HCT116 (cell line): ENCODE measurements around the gene DCAF10.

Experiments used
- EGR1 ChIP-seq: IDR thresholded peaks from 2 replicates; pipeline ENCODE4 v1.6.1; 2012; ENCODE audit warnings: low read depth
- ELF1 ChIP-seq: IDR thresholded peaks from 2 replicates; pipeline ENCODE4 v1.6.1; 2012; ENCODE audit warnings: low read depth, borderline replicate concordance
- EZH2 ChIP-seq: fragments of 200-600 bp; sonication (generic); IDR thresholded peaks from 2 replicates; pipeline ENCODE4 v1.6.1; 2017; ENCODE audit warnings: antibody characterized with exemption, mixed run types
- FOSL1 ChIP-seq: IDR thresholded peaks from 2 replicates; pipeline ENCODE4 v1.6.1; 2012; ENCODE audit warnings: low read depth
- POLR2A ChIP-seq: IDR thresholded peaks from 2 replicates; pipeline ENCODE4 v1.7.0; 2011; ENCODE audit warnings: borderline replicate concordance; ENCODE audit not compliant: insufficient read depth, insufficient read length; ENCODE audit errors: extremely low read depth
- POLR2AphosphoS5 ChIP-seq: IDR thresholded peaks from 2 replicates; pipeline ENCODE4 v1.6.1; 2011; ENCODE audit warnings: mild to moderate bottlenecking, low read depth, low read length, moderate library complexity
- REST ChIP-seq: IDR thresholded peaks from 2 replicates; pipeline ENCODE4 v1.6.1; 2012; ENCODE audit warnings: low read depth
- SIN3A ChIP-seq: IDR thresholded peaks from 2 replicates; pipeline ENCODE4 v1.6.1; 2012; ENCODE audit warnings: low read depth
- YY1 ChIP-seq: IDR thresholded peaks from 2 replicates; pipeline ENCODE4 v1.6.1; 2011; ENCODE audit warnings: low read length, low read depth, moderate library complexity, mild to moderate bottlenecking; ENCODE audit not compliant: insufficient replicate concordance; ENCODE audit errors: extremely low read depth
- TF ChIP-seq, protein P1 (sequence below): IDR thresholded peaks from 2 replicates; pipeline ENCODE4 v1.6.1; 2012
- TF ChIP-seq, protein P2 (sequence below), 3 experiments: fragments of 200-600 bp in 1 of 3; sonication (generic) in 1 of 3; IDR thresholded peaks in 2 of 3; conservative IDR thresholded peaks in 1 of 3; 2 replicates each; pipeline ENCODE4 v1.5.1; 2012 to 2017; ENCODE audit warnings: low read depth in 2 of 3, low read length in 2 of 3, antibody characterized with exemption in 1 of 3, borderline replicate concordance in 1 of 3, control low read depth in 1 of 3, mild to moderate bottlenecking in 1 of 3, mixed read lengths in 1 of 3, mixed run types in 1 of 3, moderate library complexity in 1 of 3; ENCODE audit not compliant: insufficient read depth in 1 of 3
- TF ChIP-seq, protein P3 (sequence below): IDR thresholded peaks from 2 replicates; pipeline ENCODE4 v1.6.1; 2011; ENCODE audit warnings: mild to moderate bottlenecking, low read length, moderate library complexity; ENCODE audit not compliant: insufficient replicate concordance; ENCODE audit errors: extremely low read depth

DNA sequence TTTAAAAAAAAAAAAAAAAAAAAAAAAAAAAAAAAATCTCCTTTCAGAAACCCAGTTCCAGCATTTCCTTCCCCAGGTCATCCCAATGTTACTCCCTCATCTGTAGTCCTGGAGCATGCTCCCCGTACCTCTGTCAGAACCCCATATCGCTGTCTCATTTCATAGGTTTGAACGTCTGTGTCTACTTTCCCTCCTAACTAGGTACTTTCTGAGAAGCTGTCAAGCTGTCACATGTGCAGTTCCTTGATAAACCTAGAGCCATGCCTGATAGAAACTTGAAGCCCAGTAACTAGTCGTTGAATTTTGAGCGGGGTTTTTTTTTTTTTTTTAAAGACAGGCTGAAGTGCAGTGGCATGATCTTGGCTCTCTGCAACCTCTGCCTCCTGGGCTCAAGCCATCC, 31.3 kb upstream of the DCAF10 start:
- TF ChIP-seq POLR2AphosphoS5: no peak
- TF ChIP-seq EGR1: no peak
- no peak for TF ChIP-seq REST
- TF ChIP-seq, protein P1, sequence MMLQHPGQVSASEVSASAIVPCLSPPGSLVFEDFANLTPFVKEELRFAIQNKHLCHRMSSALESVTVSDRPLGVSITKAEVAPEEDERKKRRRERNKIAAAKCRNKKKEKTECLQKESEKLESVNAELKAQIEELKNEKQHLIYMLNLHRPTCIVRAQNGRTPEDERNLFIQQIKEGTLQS: no peak
- TF ChIP-seq, protein P2, sequence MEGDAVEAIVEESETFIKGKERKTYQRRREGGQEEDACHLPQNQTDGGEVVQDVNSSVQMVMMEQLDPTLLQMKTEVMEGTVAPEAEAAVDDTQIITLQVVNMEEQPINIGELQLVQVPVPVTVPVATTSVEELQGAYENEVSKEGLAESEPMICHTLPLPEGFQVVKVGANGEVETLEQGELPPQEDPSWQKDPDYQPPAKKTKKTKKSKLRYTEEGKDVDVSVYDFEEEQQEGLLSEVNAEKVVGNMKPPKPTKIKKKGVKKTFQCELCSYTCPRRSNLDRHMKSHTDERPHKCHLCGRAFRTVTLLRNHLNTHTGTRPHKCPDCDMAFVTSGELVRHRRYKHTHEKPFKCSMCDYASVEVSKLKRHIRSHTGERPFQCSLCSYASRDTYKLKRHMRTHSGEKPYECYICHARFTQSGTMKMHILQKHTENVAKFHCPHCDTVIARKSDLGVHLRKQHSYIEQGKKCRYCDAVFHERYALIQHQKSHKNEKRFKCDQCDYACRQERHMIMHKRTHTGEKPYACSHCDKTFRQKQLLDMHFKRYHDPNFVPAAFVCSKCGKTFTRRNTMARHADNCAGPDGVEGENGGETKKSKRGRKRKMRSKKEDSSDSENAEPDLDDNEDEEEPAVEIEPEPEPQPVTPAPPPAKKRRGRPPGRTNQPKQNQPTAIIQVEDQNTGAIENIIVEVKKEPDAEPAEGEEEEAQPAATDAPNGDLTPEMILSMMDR (IDR thresholded peaks at IDR 0.05 in 2 of 3, conservative IDR thresholded peaks at IDR 0.05 in 1 of 3; ENCODE audit: borderline replicate concordance in 1 of 3, insufficient read depth in 1 of 3, low read depth in 2 of 3, low read length in 2 of 3): no peak
- no peak for TF ChIP-seq SIN3A
- TF ChIP-seq EZH2: no peak
- TF ChIP-seq YY1: no peak
- no peak for TF ChIP-seq ELF1
- TF ChIP-seq POLR2A: no peak
- no peak for TF ChIP-seq FOSL1
- TF ChIP-seq, protein P3, sequence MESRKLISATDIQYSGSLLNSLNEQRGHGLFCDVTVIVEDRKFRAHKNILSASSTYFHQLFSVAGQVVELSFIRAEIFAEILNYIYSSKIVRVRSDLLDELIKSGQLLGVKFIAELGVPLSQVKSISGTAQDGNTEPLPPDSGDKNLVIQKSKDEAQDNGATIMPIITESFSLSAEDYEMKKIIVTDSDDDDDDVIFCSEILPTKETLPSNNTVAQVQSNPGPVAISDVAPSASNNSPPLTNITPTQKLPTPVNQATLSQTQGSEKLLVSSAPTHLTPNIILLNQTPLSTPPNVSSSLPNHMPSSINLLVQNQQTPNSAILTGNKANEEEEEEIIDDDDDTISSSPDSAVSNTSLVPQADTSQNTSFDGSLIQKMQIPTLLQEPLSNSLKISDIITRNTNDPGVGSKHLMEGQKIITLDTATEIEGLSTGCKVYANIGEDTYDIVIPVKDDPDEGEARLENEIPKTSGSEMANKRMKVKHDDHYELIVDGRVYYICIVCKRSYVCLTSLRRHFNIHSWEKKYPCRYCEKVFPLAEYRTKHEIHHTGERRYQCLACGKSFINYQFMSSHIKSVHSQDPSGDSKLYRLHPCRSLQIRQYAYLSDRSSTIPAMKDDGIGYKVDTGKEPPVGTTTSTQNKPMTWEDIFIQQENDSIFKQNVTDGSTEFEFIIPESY: no peak
